H9 (cell line): ENCODE measurements around the gene GPD2. TPM values are rescaled to one million over a fixed set of nuclear protein-coding genes. Genes with fewer than 3 reads are reported as not detected.

Experiments used
- DNase-seq: peaks from one replicate; pipeline ENCODE4 v3.0.0-alpha.2; 2017
- H2AFZ ChIP-seq: one replicate; pipeline ENCODE4 v1.6.1; 2013; ENCODE audit warnings: mild to moderate bottlenecking, low read length, control low read depth, moderate library complexity
- H2AK5ac ChIP-seq: 2 replicates; pipeline ENCODE4 v1.6.1; 2013; ENCODE audit warnings: low read length, control low read depth, mixed read lengths; ENCODE audit not compliant: insufficient read length
- H2BK120ac ChIP-seq: one replicate; pipeline ENCODE4 v1.6.1; 2013; ENCODE audit warnings: low read depth, mild to moderate bottlenecking, low read length, control low read depth, inconsistent platforms; ENCODE audit not compliant: poor library complexity, severe bottlenecking
- H2BK12ac ChIP-seq: 2 replicates; pipeline ENCODE4 v1.6.1; 2013; ENCODE audit warnings: low read length, control low read depth, mixed read lengths, low read depth; ENCODE audit not compliant: insufficient read length
- H2BK15ac ChIP-seq: 2 replicates; pipeline ENCODE4 v1.6.1; 2013; ENCODE audit warnings: low read depth, low read length, control low read depth
- H2BK20ac ChIP-seq: one replicate; pipeline ENCODE4 v1.6.1; 2013; ENCODE audit warnings: low read depth, mild to moderate bottlenecking, low read length, control low read depth, inconsistent platforms; ENCODE audit not compliant: poor library complexity, severe bottlenecking
- H2BK5ac ChIP-seq: 2 replicates; pipeline ENCODE4 v1.6.1; 2013; ENCODE audit warnings: low read length, control low read depth, mixed read lengths; ENCODE audit not compliant: insufficient read length
- H3K14ac ChIP-seq: 2 replicates; pipeline ENCODE4 v1.6.1; 2013; ENCODE audit warnings: low read length, control low read depth; ENCODE audit not compliant: insufficient read depth
- H3K18ac ChIP-seq: 2 replicates; pipeline ENCODE4 v1.6.1; 2013; ENCODE audit warnings: low read depth, mild to moderate bottlenecking, mixed read lengths, low read length, control low read depth; ENCODE audit not compliant: insufficient read length
- H3K23ac ChIP-seq: 2 replicates; pipeline ENCODE4 v1.6.1; 2013; ENCODE audit warnings: low read length, control low read depth, mixed read lengths, low read depth; ENCODE audit not compliant: insufficient read length
- H3K23me2 ChIP-seq: 2 replicates; pipeline ENCODE4 v1.6.1; 2013; ENCODE audit warnings: low read depth, mild to moderate bottlenecking, mixed read lengths, low read length, control low read depth; ENCODE audit not compliant: insufficient read length, poor library complexity, severe bottlenecking
- H3K27ac ChIP-seq: 2 replicates; pipeline ENCODE4 v1.5.1; 2013; ENCODE audit warnings: low read length, control low read depth, mixed read lengths, low read depth; ENCODE audit not compliant: insufficient read length
- H3K27me3 ChIP-seq: 2 replicates; pipeline ENCODE4 v1.6.1; 2013; ENCODE audit warnings: low read length, control low read depth, inconsistent platforms; ENCODE audit not compliant: insufficient read depth
- H3K4ac ChIP-seq: 2 replicates; pipeline ENCODE4 v1.6.1; 2013; ENCODE audit warnings: low read depth, mild to moderate bottlenecking, control low read depth, inconsistent platforms, low read length, moderate library complexity
- H3K4me1 ChIP-seq: 2 replicates; pipeline ENCODE4 v1.6.1; 2013; ENCODE audit warnings: low read length, control low read depth, inconsistent platforms; ENCODE audit not compliant: insufficient read depth
- H3K4me2 ChIP-seq: 2 replicates; pipeline ENCODE4 v1.6.1; 2013; ENCODE audit warnings: low read length, control low read depth, mixed read lengths; ENCODE audit not compliant: insufficient read length, insufficient read depth
- H3K56ac ChIP-seq: 2 replicates; pipeline ENCODE4 v1.6.1; 2013; ENCODE audit warnings: low read depth, mild to moderate bottlenecking, mixed read lengths, low read length, control low read depth; ENCODE audit not compliant: insufficient read length
- H3K79me1 ChIP-seq: 2 replicates; pipeline ENCODE4 v1.6.1; 2013; ENCODE audit warnings: low read depth, mild to moderate bottlenecking, moderate library complexity, low read length, control low read depth, inconsistent platforms; ENCODE audit not compliant: insufficient read depth, poor library complexity, severe bottlenecking
- H3K79me2 ChIP-seq: 2 replicates; pipeline ENCODE4 v1.6.1; 2013; ENCODE audit warnings: low read length, control low read depth, inconsistent platforms; ENCODE audit not compliant: insufficient read depth
- H3K9ac ChIP-seq: 2 replicates; pipeline ENCODE4 v1.6.1; 2013; ENCODE audit warnings: low read length, control low read depth, mixed read lengths; ENCODE audit not compliant: insufficient read length; ENCODE audit errors: extremely low read depth
- H3K9me3 ChIP-seq: one replicate; pipeline ENCODE4 v1.6.1; 2013; ENCODE audit warnings: low read depth, low read length, inconsistent platforms; ENCODE audit not compliant: control insufficient read depth
- H3T11ph ChIP-seq: one replicate; pipeline ENCODE4 v1.6.1; 2013; ENCODE audit warnings: mild to moderate bottlenecking, low read length, control low read depth, inconsistent platforms
- H4K20me1 ChIP-seq: one replicate; pipeline ENCODE4 v1.6.1; 2013; ENCODE audit not compliant: control insufficient read depth, insufficient read length, insufficient read depth
- H4K5ac ChIP-seq: 2 replicates; pipeline ENCODE4 v1.6.1; 2013; ENCODE audit warnings: low read depth, mild to moderate bottlenecking, mixed read lengths, low read length, control low read depth; ENCODE audit not compliant: insufficient read length
- H4K8ac ChIP-seq: replicated peaks from 2 replicates; pipeline ENCODE4 v1.6.1; 2013; ENCODE audit warnings: low read length, control low read depth, mixed read lengths, low read depth; ENCODE audit not compliant: insufficient read length
- H4K91ac ChIP-seq: 2 replicates; pipeline ENCODE4 v1.6.1; 2013; ENCODE audit warnings: low read depth, mild to moderate bottlenecking, moderate library complexity, mixed read lengths, low read length, control low read depth; ENCODE audit not compliant: insufficient read length
- H3K27ac Mint-ChIP-seq, 3 experiments: 2 replicates in 2 of 3; 3 replicates in 1 of 3; pipeline ENCODE4 v1.8.0; 2020 to 2021; ENCODE audit warnings: mixed read lengths in 3 of 3, mild to moderate bottlenecking in 1 of 3, moderate library complexity in 1 of 3
- H3K27me3 Mint-ChIP-seq: 2 replicates; pipeline ENCODE4 v1.8.0; 2021; ENCODE audit warnings: low read depth, mild to moderate bottlenecking, moderate library complexity, mixed read lengths
- H3K36me3 Mint-ChIP-seq, 3 experiments: 2 replicates in 2 of 3; 3 replicates in 1 of 3; pipeline ENCODE4 v1.8.0; 2020 to 2021; ENCODE audit warnings: low read depth in 3 of 3, mixed read lengths in 3 of 3; ENCODE audit not compliant: insufficient read depth in 1 of 3
- H3K4me1 Mint-ChIP-seq, 2 experiments: 2 replicates each; pipeline ENCODE4 v1.8.0; 2020; ENCODE audit warnings: mixed read lengths in 2 of 2
- H3K4me3 Mint-ChIP-seq, 2 experiments: 2 replicates in 1 of 2; 3 replicates in 1 of 2; pipeline ENCODE4 v1.8.0; 2020 to 2021; ENCODE audit warnings: mild to moderate bottlenecking in 2 of 2, mixed read lengths in 2 of 2, moderate library complexity in 1 of 2
- H3K9me3 Mint-ChIP-seq, 2 experiments: 2 replicates in 1 of 2; 3 replicates in 1 of 2; pipeline ENCODE4 v1.8.0; 2020; ENCODE audit warnings: mild to moderate bottlenecking in 2 of 2, mixed read lengths in 2 of 2, moderate library complexity in 1 of 2
- CTCF ChIP-seq: fragments of 200-600 bp; sonication (generic); conservative IDR thresholded peaks from 3 replicates; pipeline ENCODE4 v1.8.0; 2021; ENCODE audit warnings: antibody characterized with exemption, mild to moderate bottlenecking
- WGBS: extraction: QIAGEN DNeasy Blood & Tissue Kit; methylation state at CpG from one replicate; pipeline ENCODE4 v1.1.7; 2013; ENCODE audit warnings: missing lambda C conversion rate, low lambda C conversion rate, mixed read lengths; ENCODE audit not compliant: insufficient read length; ENCODE audit errors: extremely low coverage; 5-methylcytosine and 5-hydroxymethylcytosine counted together
- total RNA-seq: library from RNA; stranded (reverse); gene quantifications from 2 replicates; pipeline ENCODE4 v1.2.1, GENCODE V29; 2021

Gene GPD2
- total RNA-seq, 1 experiment from 2014 or later = 46.0 TPM

- no peaks in the 10 kb centered on the region for H3K4me1 ChIP-seq
- no peak overlapping the region for H2AK5ac ChIP-seq
- H4K20me1 ChIP-seq = no peaks in the 10 kb centered on the region
- no peak for TF ChIP-seq CTCF
- Mint-ChIP-seq H3K4me3 (no peak overlapping the region), H3K27me3 (no peaks in the 10 kb centered on the region), H3K27ac (no peak overlapping the region), H3K36me3 (peaks cover 19 to 26% (median 21%) of the 10 kb centered on the region in 3 experiments), H3K4me1 (peaks cover 8 to 19% of the 10 kb centered on the region in 2 experiments), H3K9me3 (peaks cover 17 to 21% of the 10 kb centered on the region in 2 experiments)
- no peak overlapping the region for H3K27ac ChIP-seq
- H2BK120ac ChIP-seq = no peak overlapping the region
- H3K79me2 ChIP-seq = peaks cover 1% of the 10 kb centered on the region; the same call in 1 of the 2 replicates
- no peak overlapping the region for H3K4ac ChIP-seq
- H2BK15ac ChIP-seq = no peak overlapping the region
- no peak overlapping the region for H3K9ac ChIP-seq
- no peak overlapping the region for H4K8ac ChIP-seq
- H3K14ac ChIP-seq = no peak overlapping the region
- no peak overlapping the region for H3T11ph ChIP-seq
- H3K9me3 ChIP-seq = no peaks in the 10 kb centered on the region
- no peak overlapping the region for H4K91ac ChIP-seq
- no CpG with 5 or more reads among the region's 2 CpGs for WGBS
- H3K23ac ChIP-seq = no peak overlapping the region
- no peak overlapping the region for H3K4me2 ChIP-seq
- no peak overlapping the region for H2AFZ ChIP-seq
- no peaks in the 10 kb centered on the region for H3K79me1 ChIP-seq
- no peak overlapping the region for H2BK20ac ChIP-seq
- DNase-seq = no peak
- no peak overlapping the region for H2BK12ac ChIP-seq
- H3K56ac ChIP-seq = no peak overlapping the region
- no peak overlapping the region for H4K5ac ChIP-seq
- no peaks in the 10 kb centered on the region for H3K27me3 ChIP-seq
- H3K23me2 ChIP-seq = no peaks in the 10 kb centered on the region
- H3K18ac ChIP-seq = no peak overlapping the region
- H2BK5ac ChIP-seq = no peak overlapping the region
Observed at GRCh38 chr2:156455361-156455975, 19.3 kb downstream of the GPD2 start.
